Astrocyte (in vitro differentiated cells and primary cell): ENCODE measurements around the gene HPSE2.

Source experiments
- EZH2 ChIP-seq: IDR thresholded peaks from 2 replicates; pipeline ENCODE4 v1.6.1; 2012; ENCODE audit warnings: mild to moderate bottlenecking, low read length, inconsistent platforms; ENCODE audit not compliant: insufficient read depth
- TF ChIP-seq, protein P1 (sequence below): IDR thresholded peaks from 2 replicates; pipeline ENCODE4 v1.5.1; 2011; ENCODE audit warnings: low read depth, mild to moderate bottlenecking, inconsistent platforms, low read length, moderate library complexity; ENCODE audit not compliant: insufficient read depth

- TF ChIP-seq, protein P1, sequence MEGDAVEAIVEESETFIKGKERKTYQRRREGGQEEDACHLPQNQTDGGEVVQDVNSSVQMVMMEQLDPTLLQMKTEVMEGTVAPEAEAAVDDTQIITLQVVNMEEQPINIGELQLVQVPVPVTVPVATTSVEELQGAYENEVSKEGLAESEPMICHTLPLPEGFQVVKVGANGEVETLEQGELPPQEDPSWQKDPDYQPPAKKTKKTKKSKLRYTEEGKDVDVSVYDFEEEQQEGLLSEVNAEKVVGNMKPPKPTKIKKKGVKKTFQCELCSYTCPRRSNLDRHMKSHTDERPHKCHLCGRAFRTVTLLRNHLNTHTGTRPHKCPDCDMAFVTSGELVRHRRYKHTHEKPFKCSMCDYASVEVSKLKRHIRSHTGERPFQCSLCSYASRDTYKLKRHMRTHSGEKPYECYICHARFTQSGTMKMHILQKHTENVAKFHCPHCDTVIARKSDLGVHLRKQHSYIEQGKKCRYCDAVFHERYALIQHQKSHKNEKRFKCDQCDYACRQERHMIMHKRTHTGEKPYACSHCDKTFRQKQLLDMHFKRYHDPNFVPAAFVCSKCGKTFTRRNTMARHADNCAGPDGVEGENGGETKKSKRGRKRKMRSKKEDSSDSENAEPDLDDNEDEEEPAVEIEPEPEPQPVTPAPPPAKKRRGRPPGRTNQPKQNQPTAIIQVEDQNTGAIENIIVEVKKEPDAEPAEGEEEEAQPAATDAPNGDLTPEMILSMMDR: no peak
- no peak for TF ChIP-seq EZH2
Observed at GRCh38 chr10:98474628-98475027, 761.0 kb downstream of the HPSE2 start.
